ENCODE measurements around the gene SMIM13.

- TF ChIP-seq CTCF (IDR thresholded peaks at IDR 0.05; ENCODE audit: extremely low read depth in 1 of 2, insufficient read depth in 1 of 2, low read depth in 1 of 2, low read length in 2 of 2), result no peak
- no peak for TF ChIP-seq POLR2A (IDR thresholded peaks at IDR 0.05; ENCODE audit: low read depth, low read length)
- no peak for TF ChIP-seq POLR2AphosphoS5 (IDR thresholded peaks at IDR 0.05; ENCODE audit: insufficient read depth, low read depth, low read length)
- no peak for TF ChIP-seq MAX (IDR thresholded peaks at IDR 0.05; ENCODE audit: insufficient read depth, insufficient read length)
- no peak for TF ChIP-seq EZH2 (IDR thresholded peaks at IDR 0.05; ENCODE audit: borderline replicate concordance, low read depth, low read length, severe bottlenecking)
- TF ChIP-seq MYC (IDR thresholded peaks at IDR 0.05; ENCODE audit: low read depth, low read length), result no peak
- no peak for TF ChIP-seq GATA2 (IDR thresholded peaks at IDR 0.05; ENCODE audit: insufficient read depth, insufficient read length, low read depth, low read length)
- TF ChIP-seq JUN (IDR thresholded peaks at IDR 0.05; ENCODE audit: borderline replicate concordance, insufficient read depth, insufficient read length, low read depth), result no peak
Observed at GRCh38 chr6:11183761-11184362, 90.2 kb downstream of the SMIM13 start.
